OCI-LY7 (cell line): Measurements from ENCODE around the gene BLM.

Source experiments
- EZH2phosphoT487 ChIP-seq: fragments of 200-600 bp; sonication (generic); IDR thresholded peaks from 2 replicates; pipeline ENCODE4 v1.6.1; 2018; ENCODE audit warnings: low read depth, borderline replicate concordance, mild to moderate bottlenecking, mixed run types, antibody characterized with exemption, low read length, moderate library complexity, mixed read lengths
- TF ChIP-seq, protein P1 (sequence below): fragments of 200-600 bp; sonication (generic); conservative IDR thresholded peaks from 2 replicates; pipeline ENCODE4 v1.5.1; 2014; ENCODE audit warnings: mild to moderate bottlenecking, antibody characterized with exemption, low read length, moderate library complexity, mixed read lengths

DNA sequence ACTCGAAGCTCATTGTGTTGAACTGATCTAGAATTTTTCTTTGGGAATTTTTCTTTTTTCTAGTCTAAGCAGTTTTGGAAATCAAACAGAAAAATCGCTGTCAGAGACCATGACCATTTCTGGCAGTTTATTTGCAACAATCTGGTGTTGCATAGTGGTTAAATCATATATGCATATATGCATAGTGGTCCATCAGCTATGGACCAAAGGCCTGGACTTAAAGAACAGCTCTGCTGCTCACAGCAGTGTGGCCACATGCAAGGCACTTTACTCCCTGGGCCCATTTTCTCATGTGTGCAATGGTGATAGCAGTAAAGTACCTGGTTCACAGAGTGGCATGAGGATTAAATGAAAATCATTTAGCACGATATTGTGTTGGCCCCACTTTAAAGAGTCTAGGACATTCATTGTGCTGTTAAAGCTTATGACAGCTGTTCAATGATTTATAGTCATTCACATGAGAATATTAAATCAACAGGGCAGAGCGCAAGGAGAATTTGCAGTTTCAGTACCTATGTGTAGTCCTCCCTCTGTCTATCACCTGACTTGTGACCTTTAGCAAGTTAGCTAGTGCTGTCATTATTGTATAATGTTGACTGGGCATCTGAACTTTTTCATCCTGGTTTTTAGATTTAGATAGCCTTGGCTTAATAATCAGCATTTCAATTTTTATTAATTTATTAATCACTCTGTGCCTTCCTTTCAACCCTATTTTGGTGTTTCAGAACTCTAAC, 46.4 kb downstream of the BLM start:
- TF ChIP-seq, protein P1, sequence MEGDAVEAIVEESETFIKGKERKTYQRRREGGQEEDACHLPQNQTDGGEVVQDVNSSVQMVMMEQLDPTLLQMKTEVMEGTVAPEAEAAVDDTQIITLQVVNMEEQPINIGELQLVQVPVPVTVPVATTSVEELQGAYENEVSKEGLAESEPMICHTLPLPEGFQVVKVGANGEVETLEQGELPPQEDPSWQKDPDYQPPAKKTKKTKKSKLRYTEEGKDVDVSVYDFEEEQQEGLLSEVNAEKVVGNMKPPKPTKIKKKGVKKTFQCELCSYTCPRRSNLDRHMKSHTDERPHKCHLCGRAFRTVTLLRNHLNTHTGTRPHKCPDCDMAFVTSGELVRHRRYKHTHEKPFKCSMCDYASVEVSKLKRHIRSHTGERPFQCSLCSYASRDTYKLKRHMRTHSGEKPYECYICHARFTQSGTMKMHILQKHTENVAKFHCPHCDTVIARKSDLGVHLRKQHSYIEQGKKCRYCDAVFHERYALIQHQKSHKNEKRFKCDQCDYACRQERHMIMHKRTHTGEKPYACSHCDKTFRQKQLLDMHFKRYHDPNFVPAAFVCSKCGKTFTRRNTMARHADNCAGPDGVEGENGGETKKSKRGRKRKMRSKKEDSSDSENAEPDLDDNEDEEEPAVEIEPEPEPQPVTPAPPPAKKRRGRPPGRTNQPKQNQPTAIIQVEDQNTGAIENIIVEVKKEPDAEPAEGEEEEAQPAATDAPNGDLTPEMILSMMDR = no peak
- TF ChIP-seq EZH2phosphoT487 = no peak
